Central memory CD8-positive, alpha-beta T cell (primary cell): ENCODE measurements around the gene EXOSC7.
A peak's percentile ranks its signal among the peaks of the same experiment; 100 is the strongest.

Experiments
- ATAC-seq: fragments of 150-1000 bp; cut with Tn5 transposase; replicated peaks from 2 replicates; pipeline ENCODE4 v1.10.0; 2022; ENCODE audit warnings: mild to moderate bottlenecking, moderate FRiP score, moderate number of reproducible peaks; ENCODE audit not compliant: poor library complexity, severe bottlenecking; ENCODE audit errors: extremely low read depth
- DNase-seq, 2 donors: peaks; one replicate each; pipeline ENCODE4 v3.0.0; 2021; ENCODE audit warnings: low spot score in 2 of 2
- H3K27ac Mint-ChIP-seq: one replicate; pipeline ENCODE4 v1.8.0; 2022; ENCODE audit warnings: low read depth, mild to moderate bottlenecking, moderate library complexity, mixed read lengths
- H3K27me3 Mint-ChIP-seq: one replicate; pipeline ENCODE4 v1.8.0; 2022; ENCODE audit warnings: mixed read lengths
- H3K36me3 Mint-ChIP-seq: one replicate; pipeline ENCODE4 v1.8.0; 2022; ENCODE audit warnings: mild to moderate bottlenecking, moderate library complexity, mixed read lengths; ENCODE audit not compliant: insufficient read depth
- H3K4me1 Mint-ChIP-seq: one replicate; pipeline ENCODE4 v1.8.0; 2022; ENCODE audit warnings: mixed read lengths
- H3K4me3 Mint-ChIP-seq: one replicate; pipeline ENCODE4 v1.8.0; 2022; ENCODE audit warnings: mild to moderate bottlenecking, moderate library complexity, mixed read lengths
- H3K9me3 Mint-ChIP-seq: one replicate; pipeline ENCODE4 v1.8.0; 2022; ENCODE audit warnings: mixed read lengths

EXOSC7 gene

GRCh38 chr3:45023675-45024074 is 47.6 kb downstream of the EXOSC7 start:
- no peak for DNase-seq
- H3K4me3 Mint-ChIP-seq: no peak overlapping the region
- peaks cover 12% of the 10 kb centered on the region for H3K27me3 Mint-ChIP-seq
- H3K9me3 Mint-ChIP-seq: no peaks in the 10 kb centered on the region
- no peak for ATAC-seq
- H3K4me1 Mint-ChIP-seq: peaks cover 12% of the 10 kb centered on the region
- no peaks in the 10 kb centered on the region for H3K36me3 Mint-ChIP-seq
- no peak overlapping the region for H3K27ac Mint-ChIP-seq

GRCh38 chr3:45024542-45025255 is 48.7 kb downstream of the EXOSC7 start:
- H3K4me1 Mint-ChIP-seq: peaks cover 12% of the 10 kb centered on the region
- H3K36me3 Mint-ChIP-seq: no peaks in the 10 kb centered on the region
- no peak overlapping the region for H3K4me3 Mint-ChIP-seq
- H3K27me3 Mint-ChIP-seq: peaks cover 17% of the 10 kb centered on the region
- ATAC-seq (no peak), DNase-seq (no peak)
- H3K9me3 Mint-ChIP-seq: no peaks in the 10 kb centered on the region
- H3K27ac Mint-ChIP-seq: no peak overlapping the region

- no peak within 1 kb of the TSS for H3K4me3 Mint-ChIP-seq
- DNase-seq (no peak), ATAC-seq (no peak)
- peaks cover 2% of the 10 kb centered on the region for H3K4me1 Mint-ChIP-seq
- no peaks in the 10 kb centered on the region for H3K9me3 Mint-ChIP-seq
- no peaks in the 10 kb centered on the region for H3K36me3 Mint-ChIP-seq
- peaks cover 30% of the 10 kb centered on the region for H3K27me3 Mint-ChIP-seq
- H3K27ac Mint-ChIP-seq: no peak within 1 kb of the TSS
Measured at GRCh38 chr3:45026038-45026437, 50.0 kb downstream of the EXOSC7 start, which contains the start of gene CLEC3B. TSS of gene CLEC3B (plus strand) at chr3:45026303. CDS start at chr3:45026363, 60 bp downstream.

DNA sequence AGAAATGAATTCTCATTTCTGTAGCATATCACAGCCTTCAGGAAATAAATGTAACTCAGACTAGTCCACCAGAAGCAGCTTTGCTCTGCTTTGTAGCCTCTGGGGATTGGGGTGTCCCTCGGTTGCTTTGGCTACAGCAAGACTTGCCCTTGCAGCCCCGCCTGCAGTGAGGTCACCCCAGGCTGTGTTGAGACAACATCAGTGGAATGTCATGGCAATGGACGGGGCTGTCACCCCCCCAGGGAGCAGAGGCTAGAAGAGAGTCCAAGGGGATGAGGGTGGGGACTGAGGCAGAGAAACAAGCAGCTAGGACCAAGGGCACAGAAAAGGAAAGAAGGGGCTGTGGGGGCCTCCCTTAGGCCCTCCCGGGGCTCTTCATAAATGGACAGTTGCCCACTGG is 50.9 kb downstream of the EXOSC7 start:
- Mint-ChIP-seq H3K9me3 (no peaks in the 10 kb centered on the region), H3K27me3 (peaks cover 38% of the 10 kb centered on the region), H3K4me1 (no peaks in the 10 kb centered on the region), H3K4me3 (no peak overlapping the region), H3K36me3 (no peaks in the 10 kb centered on the region), H3K27ac (no peak overlapping the region)
- ATAC-seq: no peak
- DNase-seq: no peak

DNA sequence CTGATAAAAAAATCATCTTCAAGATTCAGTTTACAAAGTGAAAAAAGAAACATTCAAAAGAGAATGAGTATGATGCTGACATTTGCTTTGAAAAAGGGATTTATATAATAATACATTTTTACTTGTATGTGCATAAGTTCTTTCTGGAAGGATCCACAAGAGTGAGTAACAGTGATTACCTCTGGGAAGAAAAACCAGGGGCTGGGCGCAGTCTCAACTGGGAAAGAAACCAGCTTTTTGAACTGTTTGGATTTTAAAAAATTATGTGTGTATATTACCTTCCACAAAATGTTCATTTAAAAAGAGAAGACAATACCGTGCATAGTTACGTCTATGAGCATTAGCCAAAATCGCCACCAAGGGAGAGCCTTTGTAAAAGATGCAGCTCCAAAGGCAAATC is 51.4 kb downstream of the EXOSC7 start:
- DNase-seq (no peak), ATAC-seq (no peak)
- H3K27me3 Mint-ChIP-seq: peaks cover 43% of the 10 kb centered on the region
- no peaks in the 10 kb centered on the region for H3K36me3 Mint-ChIP-seq
- no peak overlapping the region for H3K4me3 Mint-ChIP-seq
- no peak overlapping the region for H3K27ac Mint-ChIP-seq
- H3K9me3 Mint-ChIP-seq: no peaks in the 10 kb centered on the region
- no peaks in the 10 kb centered on the region for H3K4me1 Mint-ChIP-seq

DNA sequence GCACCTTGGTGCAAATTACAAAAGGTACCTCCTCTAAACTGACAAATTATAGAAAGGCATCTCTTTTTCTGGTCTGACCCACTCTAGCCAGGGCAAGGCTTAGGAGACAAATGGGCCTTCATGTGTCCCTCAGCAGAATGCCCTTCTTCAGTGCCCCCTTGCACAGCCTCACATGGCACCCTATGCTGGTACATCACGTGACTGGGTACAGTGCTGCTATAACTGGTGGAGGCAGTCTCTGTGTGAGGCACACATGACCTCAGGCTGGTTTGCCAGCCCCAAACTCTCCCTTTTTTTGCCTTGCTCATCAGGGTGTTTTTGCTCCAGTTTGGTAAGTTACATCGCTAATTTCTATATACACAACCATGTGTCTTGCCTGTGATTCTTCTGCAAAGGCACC is 53.2 kb downstream of the EXOSC7 start:
- Mint-ChIP-seq H3K27ac (no peak overlapping the region), H3K36me3 (no peaks in the 10 kb centered on the region), H3K4me3 (no peak overlapping the region), H3K4me1 (peaks cover 8% of the 10 kb centered on the region), H3K9me3 (no peaks in the 10 kb centered on the region), H3K27me3 (peaks cover 61% of the 10 kb centered on the region)
- DNase-seq (no peak), ATAC-seq (no peak)

GRCh38 chr3:45029661-45030060 is 53.6 kb downstream of the EXOSC7 start:
- Mint-ChIP-seq H3K27me3 (peaks cover 65% of the 10 kb centered on the region), H3K4me3 (no peak overlapping the region), H3K36me3 (no peaks in the 10 kb centered on the region), H3K27ac (no peak overlapping the region), H3K9me3 (no peaks in the 10 kb centered on the region), H3K4me1 (peaks cover 13% of the 10 kb centered on the region)
- ATAC-seq (no peak), DNase-seq (no peak)

DNA sequence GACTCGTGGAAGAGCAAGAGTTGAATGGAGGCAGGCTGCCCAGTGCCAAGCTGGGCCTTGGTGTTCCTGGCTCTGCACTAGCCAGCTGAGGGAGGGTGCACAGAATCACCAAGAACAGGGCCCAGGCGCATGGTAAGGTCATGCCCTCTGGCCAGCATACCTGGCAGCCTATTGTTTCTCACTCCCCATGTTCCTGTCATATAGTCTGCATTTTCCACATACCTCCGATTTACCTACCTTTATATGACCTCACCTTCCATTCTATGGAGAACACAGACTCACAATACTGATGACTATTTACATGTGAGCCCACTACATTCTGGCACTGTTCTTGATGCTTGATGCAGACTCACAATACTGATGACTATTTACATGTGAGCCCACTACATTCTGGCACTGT is 55.5 kb downstream of the EXOSC7 start:
- DNase-seq (no peak), ATAC-seq (no peak)
- H3K27ac Mint-ChIP-seq: no peak overlapping the region
- H3K4me3 Mint-ChIP-seq: no peak overlapping the region
- peaks cover 29% of the 10 kb centered on the region for H3K4me1 Mint-ChIP-seq
- H3K36me3 Mint-ChIP-seq: no peaks in the 10 kb centered on the region
- H3K27me3 Mint-ChIP-seq: peaks cover 81% of the 10 kb centered on the region
- H3K9me3 Mint-ChIP-seq: no peaks in the 10 kb centered on the region

- DNase-seq (no peak), ATAC-seq (no peak)
- no peak overlapping the region for H3K4me3 Mint-ChIP-seq
- peaks cover 81% of the 10 kb centered on the region for H3K27me3 Mint-ChIP-seq
- peaks cover 29% of the 10 kb centered on the region for H3K4me1 Mint-ChIP-seq
- H3K9me3 Mint-ChIP-seq: no peaks in the 10 kb centered on the region
- H3K36me3 Mint-ChIP-seq: no peaks in the 10 kb centered on the region
- no peak overlapping the region for H3K27ac Mint-ChIP-seq
Measured at GRCh38 chr3:45032113-45032512, 56.1 kb downstream of the EXOSC7 start.

DNA sequence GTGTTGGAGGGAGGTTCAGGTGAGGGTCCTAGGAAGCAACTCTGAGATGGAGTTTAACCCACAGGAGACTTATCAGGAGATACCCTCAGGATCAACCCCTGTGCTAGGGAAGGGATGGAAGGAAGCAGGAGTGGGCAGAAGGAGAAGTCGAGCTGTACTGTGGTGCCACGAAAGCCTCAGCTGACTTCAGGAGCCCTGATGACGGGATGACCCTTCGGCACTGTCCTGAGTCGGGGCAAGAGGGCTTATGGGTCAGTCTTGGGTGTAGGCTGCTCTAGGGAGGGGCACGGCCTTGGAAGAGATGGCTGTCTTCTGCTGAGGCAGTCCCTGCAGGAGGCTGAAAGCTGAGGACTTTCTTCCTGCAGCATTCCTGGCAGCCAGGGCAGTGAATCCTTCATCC is 57.7 kb downstream of the EXOSC7 start:
- Mint-ChIP-seq H3K36me3 (peaks cover 2% of the 10 kb centered on the region), H3K27ac (no peak overlapping the region), H3K9me3 (no peaks in the 10 kb centered on the region), H3K4me1 (peaks cover 29% of the 10 kb centered on the region), H3K27me3 (peaks cover 81% of the 10 kb centered on the region), H3K4me3 (no peak overlapping the region)
- DNase-seq (no peak), ATAC-seq (no peak)

- H3K9me3 Mint-ChIP-seq: no peaks in the 10 kb centered on the region
- peaks cover 75% of the 10 kb centered on the region for H3K27me3 Mint-ChIP-seq
- peaks cover 2% of the 10 kb centered on the region for H3K36me3 Mint-ChIP-seq
- ATAC-seq (no peak), DNase-seq (no peak)
- H3K4me3 Mint-ChIP-seq: peak overlapping the region; percentile 33
- H3K4me1 Mint-ChIP-seq: peaks cover 29% of the 10 kb centered on the region
- no peak overlapping the region for H3K27ac Mint-ChIP-seq
Measured at GRCh38 chr3:45034612-45035252, 58.7 kb downstream of the EXOSC7 start.

DNA sequence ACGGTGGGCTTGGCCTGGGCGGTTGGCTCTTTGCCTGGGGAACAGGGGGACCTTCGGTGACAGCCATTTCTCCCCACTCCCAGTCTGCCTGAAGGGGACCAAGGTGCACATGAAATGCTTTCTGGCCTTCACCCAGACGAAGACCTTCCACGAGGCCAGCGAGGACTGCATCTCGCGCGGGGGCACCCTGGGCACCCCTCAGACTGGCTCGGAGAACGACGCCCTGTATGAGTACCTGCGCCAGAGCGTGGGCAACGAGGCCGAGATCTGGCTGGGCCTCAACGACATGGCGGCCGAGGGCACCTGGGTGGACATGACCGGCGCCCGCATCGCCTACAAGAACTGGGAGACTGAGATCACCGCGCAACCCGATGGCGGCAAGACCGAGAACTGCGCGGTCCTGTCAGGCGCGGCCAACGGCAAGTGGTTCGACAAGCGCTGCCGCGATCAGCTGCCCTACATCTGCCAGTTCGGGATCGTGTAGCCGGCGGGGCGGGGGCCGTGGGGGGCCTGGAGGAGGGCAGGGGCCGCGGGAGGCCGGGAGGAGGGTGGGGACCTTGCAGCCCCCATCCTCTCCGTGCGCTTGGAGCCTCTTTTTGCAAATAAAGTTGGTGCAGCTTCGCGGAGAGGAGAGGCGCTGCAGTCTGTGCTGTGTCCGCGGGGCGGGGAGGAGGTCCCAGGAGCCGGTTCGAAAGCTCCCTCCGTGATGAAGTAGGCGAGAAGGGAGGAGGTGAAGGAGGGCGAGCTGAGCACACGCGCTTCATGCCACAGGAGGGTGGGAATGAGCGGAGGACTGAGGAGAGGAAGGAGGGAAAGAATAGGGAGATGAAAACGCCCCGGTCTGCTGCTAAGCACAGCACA is 59.6 kb downstream of the EXOSC7 start:
- ATAC-seq (no peak), DNase-seq (no peak)
- Mint-ChIP-seq H3K4me1 (peaks cover 29% of the 10 kb centered on the region), H3K27me3 (peaks cover 66% of the 10 kb centered on the region), H3K4me3 (peak overlapping the region; percentile 33), H3K36me3 (peaks cover 2% of the 10 kb centered on the region), H3K27ac (no peak overlapping the region), H3K9me3 (no peaks in the 10 kb centered on the region)
